ENCODE results near the gene GRK5. TPM values are rescaled to one million over a fixed set of nuclear protein-coding genes. Genes with fewer than 3 reads are reported as not detected.

Gene GRK5
- total RNA-seq, 4 donors from 2014 or later = 11.6 to 38.2 (median 21.4) TPM

GRCh38 chr10:119396008-119396708, 188.8 kb downstream of the GRK5 start:
- no peak for TF ChIP-seq CTCF (IDR thresholded peaks at IDR 0.05; ENCODE audit: low read depth)

GRCh38 chr10:119396709-119397071, 189.3 kb downstream of the GRK5 start:
- TF ChIP-seq CTCF (IDR thresholded peaks at IDR 0.05; ENCODE audit: low read depth) = no peak

GRCh38 chr10:119397416-119397815, 190.0 kb downstream of the GRK5 start:
- TF ChIP-seq CTCF (IDR thresholded peaks at IDR 0.05; ENCODE audit: low read depth) = no peak

- no peak for TF ChIP-seq CTCF (IDR thresholded peaks at IDR 0.05; ENCODE audit: low read depth)
Measured at GRCh38 chr10:119398996-119399395, 191.6 kb downstream of the GRK5 start.

GRCh38 chr10:119399466-119399865, 192.1 kb downstream of the GRK5 start:
- no peak for TF ChIP-seq CTCF (IDR thresholded peaks at IDR 0.05; ENCODE audit: low read depth)

GRCh38 chr10:119401671-119402395, 194.5 kb downstream of the GRK5 start:
- no peak for TF ChIP-seq CTCF (IDR thresholded peaks at IDR 0.05; ENCODE audit: low read depth)

- no peak for TF ChIP-seq CTCF (IDR thresholded peaks at IDR 0.05; ENCODE audit: low read depth)
Measured at GRCh38 chr10:119403921-119404320, 196.6 kb downstream of the GRK5 start.
